Measurements from ENCODE around the gene RRP1B.
A peak's percentile ranks its signal among the peaks of the same experiment; 100 is the strongest.

RRP1B gene

GRCh38 chr21:43717967-43718871 is 58.9 kb downstream of the RRP1B start:
- Histone ChIP-seq H3K9me3 (ENCODE audit: control insufficient read depth, low read length) (no peaks in the 10 kb centered on the region), H3K36me3 (ENCODE audit: control insufficient read depth, insufficient read depth, low read length) (no peaks in the 10 kb centered on the region), H3K4me3 (ENCODE audit: extremely low read depth, insufficient read depth, low read length, poor library complexity, severe bottlenecking) (peak overlapping the region; percentile 81), H3K4me1 (ENCODE audit: control insufficient read depth, insufficient read depth, low read length, poor library complexity, severe bottlenecking) (peaks cover 11% of the 10 kb centered on the region), H3K27ac (ENCODE audit: low read depth, low read length, severe bottlenecking) (no peak overlapping the region)
- 9 to 34% methylated on average over 34 to 54 of the region's 70 CpGs for WGBS, 2 experiments (ENCODE audit: insufficient coverage in 2 of 2)

- no peaks in the 10 kb centered on the region for H3K9me3 ChIP-seq (ENCODE audit: control insufficient read depth, low read length)
- H3K4me1 ChIP-seq (ENCODE audit: control insufficient read depth, insufficient read depth, low read length, poor library complexity, severe bottlenecking), result peaks cover 11% of the 10 kb centered on the region
- 0% methylated on average over 81 to 109 of the region's 117 CpGs for WGBS, 2 experiments (ENCODE audit: insufficient coverage in 2 of 2)
- peaks cover 8% of the 10 kb centered on the region for H3K36me3 ChIP-seq (ENCODE audit: control insufficient read depth, insufficient read depth, low read length)
- peak within 1 kb of the TSS; percentile 49 for H3K27ac ChIP-seq (ENCODE audit: low read depth, low read length, severe bottlenecking)
- H3K4me3 ChIP-seq (ENCODE audit: extremely low read depth, insufficient read depth, low read length, poor library complexity, severe bottlenecking), result peak within 1 kb of the TSS; percentile 81
Observed at GRCh38 chr21:43718872-43719747, 59.8 kb downstream of the RRP1B start, which contains the start of gene PDXK. TSS of gene PDXK (plus strand) at chr21:43719129. CDS start at chr21:43719295, 166 bp downstream.

- H3K27ac ChIP-seq (ENCODE audit: low read depth, low read length, severe bottlenecking), result no peak overlapping the region
- peaks cover 11% of the 10 kb centered on the region for H3K4me1 ChIP-seq (ENCODE audit: control insufficient read depth, insufficient read depth, low read length, poor library complexity, severe bottlenecking)
- WGBS, 2 experiments (ENCODE audit: insufficient coverage in 2 of 2), result 19 to 22% methylated on average over 45 to 48 of the region's 49 CpGs
- H3K36me3 ChIP-seq (ENCODE audit: control insufficient read depth, insufficient read depth, low read length), result peaks cover 12% of the 10 kb centered on the region
- no peaks in the 10 kb centered on the region for H3K9me3 ChIP-seq (ENCODE audit: control insufficient read depth, low read length)
- peak overlapping the region; percentile 81 for H3K4me3 ChIP-seq (ENCODE audit: extremely low read depth, insufficient read depth, low read length, poor library complexity, severe bottlenecking)
Observed at GRCh38 chr21:43719748-43720538, 60.6 kb downstream of the RRP1B start.

GRCh38 chr21:43720539-43721166 is 61.3 kb downstream of the RRP1B start:
- Histone ChIP-seq H3K27ac (ENCODE audit: low read depth, low read length, severe bottlenecking) (no peak overlapping the region), H3K9me3 (ENCODE audit: control insufficient read depth, low read length) (no peaks in the 10 kb centered on the region), H3K36me3 (ENCODE audit: control insufficient read depth, insufficient read depth, low read length) (peaks cover 12% of the 10 kb centered on the region), H3K4me1 (ENCODE audit: control insufficient read depth, insufficient read depth, low read length, poor library complexity, severe bottlenecking) (peaks cover 11% of the 10 kb centered on the region), H3K4me3 (ENCODE audit: extremely low read depth, insufficient read depth, low read length, poor library complexity, severe bottlenecking) (peak overlapping the region; percentile 81)
- WGBS, 2 experiments (ENCODE audit: insufficient coverage in 2 of 2), result 91 to 92% methylated on average over 16 of the region's 16 CpGs

GRCh38 chr21:43721206-43721605 is 61.8 kb downstream of the RRP1B start:
- H3K4me3 ChIP-seq (ENCODE audit: extremely low read depth, insufficient read depth, low read length, poor library complexity, severe bottlenecking), result no peak overlapping the region
- H3K9me3 ChIP-seq (ENCODE audit: control insufficient read depth, low read length), result no peaks in the 10 kb centered on the region
- 90 to 100% methylated on average over 3 to 4 of the region's 4 CpGs for WGBS, 2 experiments (ENCODE audit: insufficient coverage in 2 of 2)
- no peak overlapping the region for H3K27ac ChIP-seq (ENCODE audit: low read depth, low read length, severe bottlenecking)
- peaks cover 12% of the 10 kb centered on the region for H3K36me3 ChIP-seq (ENCODE audit: control insufficient read depth, insufficient read depth, low read length)
- peaks cover 11% of the 10 kb centered on the region for H3K4me1 ChIP-seq (ENCODE audit: control insufficient read depth, insufficient read depth, low read length, poor library complexity, severe bottlenecking)

GRCh38 chr21:43721939-43722338 is 62.6 kb downstream of the RRP1B start:
- Histone ChIP-seq H3K9me3 (ENCODE audit: control insufficient read depth, low read length) (no peaks in the 10 kb centered on the region), H3K4me1 (ENCODE audit: control insufficient read depth, insufficient read depth, low read length, poor library complexity, severe bottlenecking) (peaks cover 11% of the 10 kb centered on the region), H3K36me3 (ENCODE audit: control insufficient read depth, insufficient read depth, low read length) (peaks cover 12% of the 10 kb centered on the region), H3K4me3 (ENCODE audit: extremely low read depth, insufficient read depth, low read length, poor library complexity, severe bottlenecking) (no peak overlapping the region), H3K27ac (ENCODE audit: low read depth, low read length, severe bottlenecking) (no peak overlapping the region)
- WGBS, 2 experiments (ENCODE audit: insufficient coverage in 2 of 2), result 92 to 100% methylated on average over 2 to 3 of the region's 3 CpGs

- H3K4me1 ChIP-seq (ENCODE audit: control insufficient read depth, insufficient read depth, low read length, poor library complexity, severe bottlenecking), result peaks cover 18% of the 10 kb centered on the region
- no peak overlapping the region for H3K27ac ChIP-seq (ENCODE audit: low read depth, low read length, severe bottlenecking)
- H3K4me3 ChIP-seq (ENCODE audit: extremely low read depth, insufficient read depth, low read length, poor library complexity, severe bottlenecking), result no peak overlapping the region
- H3K9me3 ChIP-seq (ENCODE audit: control insufficient read depth, low read length), result no peaks in the 10 kb centered on the region
- peaks cover 12% of the 10 kb centered on the region for H3K36me3 ChIP-seq (ENCODE audit: control insufficient read depth, insufficient read depth, low read length)
- WGBS, 2 experiments (ENCODE audit: insufficient coverage in 2 of 2), result 97 to 99% methylated on average over 11 to 12 of the region's 12 CpGs
Observed at GRCh38 chr21:43723648-43724047, 64.3 kb downstream of the RRP1B start.

- Histone ChIP-seq H3K36me3 (ENCODE audit: control insufficient read depth, insufficient read depth, low read length) (peaks cover 20% of the 10 kb centered on the region), H3K4me3 (ENCODE audit: extremely low read depth, insufficient read depth, low read length, poor library complexity, severe bottlenecking) (no peak overlapping the region), H3K27ac (ENCODE audit: low read depth, low read length, severe bottlenecking) (no peak overlapping the region), H3K4me1 (ENCODE audit: control insufficient read depth, insufficient read depth, low read length, poor library complexity, severe bottlenecking) (peaks cover 12% of the 10 kb centered on the region), H3K9me3 (ENCODE audit: control insufficient read depth, low read length) (no peaks in the 10 kb centered on the region)
- 92% methylated on average over 16 to 21 of the region's 21 CpGs for WGBS, 2 experiments (ENCODE audit: insufficient coverage in 2 of 2)
Observed at GRCh38 chr21:43726686-43727518, 67.5 kb downstream of the RRP1B start.

GRCh38 chr21:43727519-43728153 is 68.3 kb downstream of the RRP1B start:
- Histone ChIP-seq H3K4me3 (ENCODE audit: extremely low read depth, insufficient read depth, low read length, poor library complexity, severe bottlenecking) (no peak overlapping the region), H3K36me3 (ENCODE audit: control insufficient read depth, insufficient read depth, low read length) (peaks cover 22% of the 10 kb centered on the region), H3K27ac (ENCODE audit: low read depth, low read length, severe bottlenecking) (peak overlapping the region; percentile 93), H3K4me1 (ENCODE audit: control insufficient read depth, insufficient read depth, low read length, poor library complexity, severe bottlenecking) (peaks cover 12% of the 10 kb centered on the region), H3K9me3 (ENCODE audit: control insufficient read depth, low read length) (no peaks in the 10 kb centered on the region)
- 82 to 83% methylated on average over 9 to 10 of the region's 10 CpGs for WGBS, 2 experiments (ENCODE audit: insufficient coverage in 2 of 2)
